Endothelial cell of umbilical vein (primary cell): ENCODE results near the gene ARHGAP32. TPM values are rescaled to one million over a fixed set of nuclear protein-coding genes. Genes with fewer than 3 reads are reported as not detected.

Source experiments
- BruUV-seq: library from RNA; stranded (reverse); fragments of 400-500 nt; replicated peaks from 2 replicates; lab custom pipeline; 2021; lab: Mats Ljungman, UMichigan
- CTCF ChIA-PET: fragments of 300-600, 350-600 bp; sonication (Branson Sonifier 250); formaldehyde crosslinking; loops from one replicate; lab custom pipeline; 2021; ENCODE audit warnings: antibody characterized with exemption, inconsistent platforms; lab: Charles Lee
- POLR2A ChIA-PET: fragments of 300-600, 350-600 bp; sonication (Branson Sonifier 250); formaldehyde crosslinking; loops from one replicate; lab custom pipeline; 2021; ENCODE audit warnings: antibody characterized with exemption, inconsistent platforms; lab: Charles Lee
- DNase-seq: peaks from one replicate; pipeline ENCODE4 v3.0.0-alpha.2; 2011; ENCODE audit warnings: low read depth, low spot score
- FAIRE-seq: peaks from 2 replicates; lab custom pipeline; 2011; peaks lifted over from hg19 to GRCh38; lab: Jason Lieb, UNC
- H2AFZ ChIP-seq: 2 replicates; pipeline ENCODE4 v1.6.0; 2012; ENCODE audit warnings: low read depth, low read length, control low read depth, inconsistent platforms
- H3K27ac ChIP-seq: 2 replicates; pipeline ENCODE4 v1.5.1; 2011; ENCODE audit warnings: low read depth, mild to moderate bottlenecking, control low read depth, low read length, moderate library complexity; ENCODE audit not compliant: insufficient read depth
- H3K27me3 ChIP-seq, 2 experiments: 2 replicates each; pipeline versions ENCODE4 v1.6.0 to v1.6.1; 2011; ENCODE audit warnings: low read length in 2 of 2, mixed read lengths in 1 of 2; ENCODE audit not compliant: control insufficient read depth in 2 of 2, insufficient read depth in 2 of 2
- H3K36me3 ChIP-seq, 2 experiments: 2 replicates in 1 of 2; 3 replicates in 1 of 2; pipeline ENCODE4 v1.5.1; 2011; ENCODE audit warnings: low read length in 2 of 2, mild to moderate bottlenecking in 1 of 2, moderate library complexity in 1 of 2; ENCODE audit not compliant: control insufficient read depth in 2 of 2, insufficient read depth in 2 of 2; ENCODE audit errors: extremely low read depth in 1 of 2
- H3K4me1 ChIP-seq: 3 replicates; pipeline ENCODE4 v1.5.1; 2011; ENCODE audit warnings: mild to moderate bottlenecking, low read length; ENCODE audit not compliant: control insufficient read depth, insufficient read depth; ENCODE audit errors: extremely low read depth
- H3K4me2 ChIP-seq: 2 replicates; pipeline ENCODE4 v1.6.1; 2011; ENCODE audit warnings: low read length, control low read depth, mixed read lengths; ENCODE audit not compliant: insufficient read depth
- H3K4me3 ChIP-seq, 3 experiments: fragments of 200-600 bp in 1 of 3; sonication (generic), shearing (Covaris generic) in 1 of 3; replicated peaks in 1 of 3; 2 replicates each; pipeline ENCODE4 v1.5.1; 2011 to 2016; ENCODE audit warnings: control low read depth in 3 of 3, low read length in 3 of 3, mild to moderate bottlenecking in 2 of 3, inconsistent platforms in 1 of 3, low read depth in 1 of 3, moderate library complexity in 1 of 3; ENCODE audit not compliant: insufficient read depth in 1 of 3
- H3K79me2 ChIP-seq: 2 replicates; pipeline ENCODE4 v1.6.0; 2012; ENCODE audit warnings: low read length, inconsistent platforms; ENCODE audit not compliant: control insufficient read depth, insufficient read depth
- H3K9ac ChIP-seq: replicated peaks from 2 replicates; pipeline ENCODE3; 2011; ENCODE audit warnings: low read length, control low read depth; ENCODE audit not compliant: insufficient read depth; ENCODE audit errors: extremely low read depth
- H3K9me1 ChIP-seq: replicated peaks from 3 replicates; pipeline ENCODE4 v1.6.0; 2011; ENCODE audit warnings: mild to moderate bottlenecking, low read length; ENCODE audit not compliant: control insufficient read depth, insufficient read depth; ENCODE audit errors: extremely low read depth
- H3K9me3 ChIP-seq: replicated peaks from 2 replicates; pipeline ENCODE4 v1.5.1; 2012; ENCODE audit warnings: low read length, inconsistent platforms; ENCODE audit not compliant: control insufficient read depth, insufficient read depth
- H4K20me1 ChIP-seq: replicated peaks from 2 replicates; pipeline ENCODE3; 2011; ENCODE audit warnings: mild to moderate bottlenecking, low read length; ENCODE audit not compliant: control insufficient read depth, insufficient read depth; ENCODE audit errors: extremely low read depth
- CTCF ChIP-seq, 2 donors: IDR thresholded peaks; 1 replicate in 1 of 2; 2 replicates in 1 of 2; pipeline ENCODE4 v1.5.1; 2011; ENCODE audit warnings: low read length in 2 of 2, mild to moderate bottlenecking in 2 of 2, moderate library complexity in 2 of 2, control low read depth in 1 of 2, inconsistent platforms in 1 of 2, low read depth in 1 of 2; ENCODE audit not compliant: insufficient read depth in 1 of 2; ENCODE audit errors: extremely low read depth in 1 of 2
- EZH2 ChIP-seq: IDR thresholded peaks from 2 replicates; pipeline ENCODE4 v1.6.1; 2012; ENCODE audit warnings: borderline replicate concordance, low read depth, mild to moderate bottlenecking, moderate library complexity, low read length, inconsistent platforms; ENCODE audit not compliant: severe bottlenecking
- FOS ChIP-seq: IDR thresholded peaks from 2 replicates; pipeline ENCODE4 v1.6.1; 2011; ENCODE audit warnings: mild to moderate bottlenecking, low read length, moderate library complexity, borderline replicate concordance; ENCODE audit not compliant: insufficient read depth
- GATA2 ChIP-seq: IDR thresholded peaks from 2 replicates; pipeline ENCODE4 v1.7.0; 2011; ENCODE audit warnings: low read depth, mild to moderate bottlenecking, moderate library complexity, mixed read lengths, low read length; ENCODE audit not compliant: insufficient read length, insufficient read depth
- JUN ChIP-seq: IDR thresholded peaks from 2 replicates; pipeline ENCODE4 v1.6.1; 2011; ENCODE audit warnings: borderline replicate concordance, low read depth; ENCODE audit not compliant: insufficient read length, insufficient read depth
- MAX ChIP-seq: IDR thresholded peaks from 2 replicates; pipeline ENCODE4 v1.6.1; 2011; ENCODE audit not compliant: insufficient read depth, insufficient read length
- MYC ChIP-seq: IDR thresholded peaks from one replicate; pipeline ENCODE4 v1.6.1; 2011; ENCODE audit warnings: mild to moderate bottlenecking, low read depth, low read length
- POLR2A ChIP-seq: IDR thresholded peaks from 2 replicates; pipeline ENCODE4 v1.6.1; 2012; ENCODE audit warnings: low read depth, mild to moderate bottlenecking, control low read depth, low read length
- POLR2AphosphoS5 ChIP-seq: IDR thresholded peaks from 2 replicates; pipeline ENCODE4 v1.6.1; 2012; ENCODE audit warnings: low read depth, mild to moderate bottlenecking, control low read depth, low read length, moderate library complexity; ENCODE audit not compliant: insufficient read depth
- dilution Hi-C: fragments of 300-500 bp; cut with MboI; formaldehyde crosslinking; loops from one replicate; pipeline ENCODE4 v1.15.0; 2019; ENCODE audit warnings: low sequenced_read_pairs; ENCODE audit not compliant: extremely low pct_ligation_motif_present
- intact Hi-C: fragments of 100-400 bp; cut with micrococcal nuclease; formaldehyde crosslinking; loops from one replicate; pipeline ENCODE4 v1.10.0; 2022
- polyA plus RNA-seq, 4 experiments: library from polyadenylated mRNA; depleted of rRNA in 3 of 4; stranded (reverse) in 3 of 4; unstranded in 1 of 4; fragments of >200 nt; gene quantifications; 2 replicates each; pipeline versions ENCODE4 v1.2.1 to v1.2.3, GENCODE V29; 2011 to 2012; ENCODE audit warnings: missing spikeins in 1 of 4
- total RNA-seq: library from RNA; stranded (reverse); gene quantifications from 2 replicates; pipeline ENCODE4 v1.2.3, GENCODE V29; 2021

ARHGAP32 gene
- total and polyA plus RNA-seq, 2 donors (not counting 3 experiments of a cell fraction or from before 2014, with no cell fraction given), result 3.4 to 9.1 TPM

- no TSS peak for BruUV-seq
- dilution Hi-C loops, result no loop called here
- Histone ChIP-seq H2AFZ (peak overlapping the region; percentile 10), H3K27ac (peak overlapping the region; percentile 10), H3K4me1 (peaks cover 18% of the 10 kb centered on the region), H3K4me3 (no peak overlapping the region), H3K79me2 (no peaks in the 10 kb centered on the region), H4K20me1 (no peaks in the 10 kb centered on the region), H3K4me2 (peak overlapping the region; percentile 20), H3K9me3 (no peaks in the 10 kb centered on the region), H3K9me1 (no peaks in the 10 kb centered on the region), H3K27me3 (no peaks in the 10 kb centered on the region), H3K36me3 (no peaks in the 10 kb centered on the region), H3K9ac (no peak overlapping the region)
- FAIRE-seq (peak; percentile 96), DNase-seq (peak; percentile 90)
- ChIA-PET CTCF (interaction anchor here (0.8 to 2.3 kb wide), 8 partner anchors 8 to 367 kb away, joined by 3 to 14 read pairs (median 4); no protein-coding TSS in a partner anchor), POLR2A (no interaction called here)
- intact Hi-C loops, result loop anchor here (1.0 kb wide), 1 partner anchor 56 kb away; no protein-coding TSS in a partner anchor
- TF ChIP-seq JUN, result peak; percentile 18
- peak; percentile 72 for TF ChIP-seq FOS
- no peak for TF ChIP-seq CTCF (IDR thresholded peaks at IDR 0.05; ENCODE audit: extremely low read depth in 1 of 2, insufficient read depth in 1 of 2, low read depth in 1 of 2, low read length in 2 of 2)
- TF ChIP-seq POLR2AphosphoS5, result peak; percentile 79
- no peak for TF ChIP-seq MYC
- TF ChIP-seq POLR2A, result no peak
- TF ChIP-seq MAX, result no peak
- peak; percentile 97 for TF ChIP-seq GATA2
- no peak for TF ChIP-seq EZH2
Measured at GRCh38 chr11:128964463-128964930, 227.6 kb downstream of the ARHGAP32 start.
